Activated CD4-positive, alpha-beta T cell treated with anti-CD3 and anti-CD28 coated beads, Interleukin-2, amount 50 U/mL, for 24 hours (primary cell): ENCODE results near the gene C18orf63.
"Not testable (repeated sequence)": the region's sequence is repeated elsewhere in the genome, so short reads cannot be mapped to it uniquely, and the experiment has no call there.

ENCODE experiments used
- DNase-seq, 2 donors: peaks; one replicate each; pipeline ENCODE4 v3.0.0-alpha.2; 2020; ENCODE audit warnings: low read depth in 1 of 2, low spot score in 1 of 2

C18orf63 gene

DNA sequence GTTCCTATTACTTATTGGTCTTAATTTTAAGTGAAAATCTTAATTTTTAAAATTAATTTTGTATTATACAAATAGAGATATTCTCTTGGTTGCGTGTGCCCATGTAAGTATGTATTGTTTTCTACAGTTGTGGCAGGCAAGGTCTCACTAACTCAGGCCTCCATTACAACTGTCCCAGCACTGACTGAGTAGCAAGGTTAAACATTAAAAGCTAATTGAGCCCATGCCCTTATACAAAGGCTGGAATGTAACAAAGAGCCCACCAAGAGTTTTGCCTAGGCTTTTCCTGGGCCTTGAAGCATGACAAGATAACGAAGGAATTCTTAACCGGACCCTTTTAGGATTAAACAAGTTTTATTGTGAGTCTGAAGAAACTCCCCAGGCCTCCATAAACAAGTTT, 11.2 kb downstream of the C18orf63 start:
- DNase-seq, result not testable (repeated sequence)

DNA sequence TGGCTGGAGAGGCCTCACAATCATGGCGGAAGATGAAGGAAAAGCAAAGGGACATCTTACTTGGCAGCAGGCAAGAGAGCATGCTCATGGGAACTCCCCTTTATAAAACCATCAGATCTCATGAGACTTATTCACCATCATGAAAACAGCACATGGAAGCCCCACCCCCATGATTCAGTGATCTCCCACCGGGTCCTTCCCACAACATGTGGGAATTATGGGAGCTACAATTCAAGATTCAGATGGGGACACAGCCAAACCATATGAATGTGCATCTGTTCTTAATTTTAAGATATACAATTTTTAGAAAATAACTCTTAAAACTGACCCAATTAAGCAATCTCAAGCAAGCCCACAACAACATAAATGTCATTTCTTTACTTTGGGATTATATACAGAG, 12.6 kb downstream of the C18orf63 start:
- DNase-seq, result no peak

DNA sequence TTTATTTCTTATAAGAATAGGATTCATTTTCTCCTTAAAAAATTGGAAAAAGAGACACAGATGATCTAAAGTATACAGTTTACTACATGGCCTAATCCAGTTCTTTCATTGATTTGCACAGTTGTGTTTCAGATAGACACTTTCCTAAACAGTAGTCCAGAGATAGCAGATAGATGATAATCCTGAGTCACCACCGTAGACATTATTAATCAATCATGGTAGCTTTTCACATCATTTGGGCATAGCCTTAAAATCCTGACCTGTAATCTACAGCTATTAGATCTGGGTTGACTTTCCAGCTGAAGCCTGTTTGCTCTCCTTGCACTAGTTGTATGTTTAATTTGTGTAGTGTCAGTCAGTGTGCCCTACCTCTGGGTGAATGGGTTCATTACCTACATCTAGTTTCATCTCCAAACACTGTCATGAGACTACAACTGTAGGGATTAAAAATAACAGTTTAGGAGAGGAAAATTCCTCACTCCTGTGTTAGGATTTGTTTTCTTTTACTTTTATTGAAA, 14.1 kb downstream of the C18orf63 start:
- DNase-seq, result no peak

DNA sequence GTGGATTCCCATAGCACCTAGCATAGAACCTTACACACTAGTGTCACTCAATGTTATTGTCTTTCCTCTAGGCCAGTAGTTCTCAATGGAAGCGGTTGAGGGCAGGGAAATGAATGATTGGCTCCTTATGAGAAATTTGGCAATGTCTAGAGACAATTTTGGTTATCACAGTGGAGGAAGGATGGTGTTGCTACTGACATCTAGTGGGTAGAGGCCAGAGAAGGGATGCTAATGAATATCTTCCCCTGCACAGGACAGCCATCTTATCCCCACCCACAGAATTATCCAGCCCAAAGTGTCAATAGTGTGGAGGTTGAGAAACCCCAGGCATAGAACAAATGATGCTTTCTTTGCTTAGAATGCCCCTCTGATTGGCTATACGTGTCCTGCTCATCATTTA, 15.8 kb downstream of the C18orf63 start:
- DNase-seq, result no peak

DNA sequence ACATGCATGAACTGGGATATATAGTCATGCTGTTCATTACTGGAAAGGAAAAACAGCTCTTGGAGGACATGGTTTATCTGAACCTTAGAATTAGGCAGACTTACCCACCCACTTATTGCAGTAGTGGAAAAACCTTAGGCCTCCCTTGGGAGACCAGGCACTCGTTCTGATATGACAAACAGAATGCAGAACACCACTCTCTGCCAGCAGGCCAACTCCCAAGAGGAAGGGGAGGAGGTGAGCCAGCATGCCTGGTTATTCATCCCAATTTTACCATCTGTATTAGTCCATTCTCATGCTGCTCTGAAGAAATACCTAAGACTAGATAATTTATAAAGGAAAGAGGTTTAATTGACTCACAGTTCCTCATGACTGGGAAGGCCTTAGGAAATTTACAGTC, 17.5 kb downstream of the C18orf63 start:
- DNase-seq, result no peak

DNA sequence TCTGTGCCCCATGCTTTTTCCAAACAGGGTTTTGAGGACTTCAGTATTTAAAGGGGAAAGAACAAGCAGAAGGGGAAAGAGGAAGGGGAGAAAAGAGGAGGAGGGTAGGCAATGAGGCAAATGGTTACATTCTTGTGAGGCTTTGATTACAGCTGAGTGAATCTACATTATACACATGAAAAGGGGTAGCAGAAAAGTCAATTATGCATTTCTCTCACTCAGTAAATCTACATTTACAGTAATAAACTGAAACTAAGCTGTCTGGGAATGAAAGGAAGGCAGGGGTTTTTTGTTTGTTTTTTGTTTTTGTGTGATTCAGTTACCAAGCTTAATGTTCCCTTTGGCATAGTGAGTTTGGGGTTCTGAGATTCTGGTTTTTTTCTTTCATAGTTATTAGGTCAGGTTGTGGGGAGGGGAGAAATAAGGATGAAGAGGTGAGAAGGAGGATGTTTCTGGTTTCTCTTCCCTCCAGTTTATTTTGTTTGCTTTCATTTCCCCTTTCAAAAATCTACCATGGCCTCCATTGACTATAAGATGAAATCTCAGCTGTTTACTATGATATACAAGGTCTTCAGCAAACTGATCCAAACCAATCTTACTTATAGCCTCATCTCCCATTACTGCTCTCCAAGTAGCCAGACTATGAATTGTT, 18.7 kb downstream of the C18orf63 start:
- DNase-seq, result no peak

DNA sequence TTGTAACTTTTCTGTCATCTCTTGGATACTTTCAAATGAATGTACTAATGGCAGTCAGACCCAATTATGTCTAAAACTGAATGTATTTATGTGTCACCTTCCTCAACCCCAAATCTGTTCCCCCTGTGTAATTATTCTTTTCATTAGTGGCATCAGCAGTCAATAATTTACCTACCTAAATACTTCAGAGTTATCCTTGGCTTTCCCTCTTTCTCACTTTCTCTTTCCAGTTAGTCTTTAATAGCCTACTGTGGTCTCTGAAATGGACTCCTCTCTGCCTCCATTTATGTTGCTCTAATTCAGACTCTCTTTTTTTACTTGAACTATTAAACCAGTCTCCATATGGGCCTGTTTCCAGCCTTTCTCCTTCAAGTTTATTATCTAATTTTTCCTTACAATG, 21.0 kb downstream of the C18orf63 start:
- DNase-seq, result no peak

DNA sequence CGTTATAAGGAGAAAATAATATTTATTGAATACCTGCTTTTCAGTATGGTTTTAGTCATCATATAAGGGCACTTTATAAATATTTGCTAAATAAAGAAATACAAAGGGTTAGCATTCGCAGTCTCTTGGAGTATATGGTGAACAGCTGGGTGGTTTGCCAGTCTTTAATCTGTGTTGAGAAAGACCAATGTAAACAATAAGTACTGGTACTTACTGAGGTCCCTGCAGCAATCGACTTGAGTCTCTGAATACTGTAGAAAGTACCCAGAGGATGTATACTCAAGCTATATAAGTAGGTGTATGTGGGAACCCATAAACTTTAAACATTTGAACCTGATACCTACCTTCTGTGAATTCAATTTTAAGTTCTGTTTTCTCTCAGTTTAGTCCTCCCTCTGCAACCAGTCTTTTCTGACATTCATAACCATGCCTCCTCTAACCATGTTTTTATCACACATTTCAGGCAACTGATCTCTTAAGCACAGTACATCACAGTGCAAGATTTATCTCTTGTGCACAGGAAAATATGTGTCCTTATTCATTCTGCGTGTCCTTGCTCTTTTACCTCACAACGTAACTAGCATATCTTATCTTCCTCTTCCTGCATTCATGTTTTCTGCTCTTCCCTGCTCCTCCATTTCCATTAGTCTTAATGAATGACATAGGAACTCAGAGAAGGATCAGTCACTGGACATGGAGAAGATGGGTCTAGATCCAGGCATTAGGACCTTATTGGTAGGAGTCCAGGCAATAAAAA, 21.7 kb downstream of the C18orf63 start:
- no peak for DNase-seq

DNA sequence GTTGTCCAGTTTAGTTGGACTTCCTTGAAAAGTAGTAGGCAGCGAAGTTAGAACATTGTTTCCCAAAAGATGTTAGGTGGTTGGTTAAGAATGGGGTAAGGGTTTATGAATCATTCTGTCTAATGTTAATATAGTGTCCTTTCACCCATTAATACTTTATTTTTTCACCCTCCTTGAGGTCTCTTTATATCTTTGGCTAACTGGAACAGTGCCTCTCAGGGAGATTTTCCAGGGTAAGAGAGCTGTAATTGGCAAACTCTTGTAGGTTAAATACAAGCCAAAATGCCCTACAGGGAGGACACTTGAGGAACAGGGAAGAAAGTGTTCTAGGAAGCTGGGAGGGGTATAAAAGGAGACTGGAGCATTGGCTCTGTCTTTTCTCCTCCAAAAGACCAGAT, 22.3 kb downstream of the C18orf63 start:
- no peak for DNase-seq

DNA sequence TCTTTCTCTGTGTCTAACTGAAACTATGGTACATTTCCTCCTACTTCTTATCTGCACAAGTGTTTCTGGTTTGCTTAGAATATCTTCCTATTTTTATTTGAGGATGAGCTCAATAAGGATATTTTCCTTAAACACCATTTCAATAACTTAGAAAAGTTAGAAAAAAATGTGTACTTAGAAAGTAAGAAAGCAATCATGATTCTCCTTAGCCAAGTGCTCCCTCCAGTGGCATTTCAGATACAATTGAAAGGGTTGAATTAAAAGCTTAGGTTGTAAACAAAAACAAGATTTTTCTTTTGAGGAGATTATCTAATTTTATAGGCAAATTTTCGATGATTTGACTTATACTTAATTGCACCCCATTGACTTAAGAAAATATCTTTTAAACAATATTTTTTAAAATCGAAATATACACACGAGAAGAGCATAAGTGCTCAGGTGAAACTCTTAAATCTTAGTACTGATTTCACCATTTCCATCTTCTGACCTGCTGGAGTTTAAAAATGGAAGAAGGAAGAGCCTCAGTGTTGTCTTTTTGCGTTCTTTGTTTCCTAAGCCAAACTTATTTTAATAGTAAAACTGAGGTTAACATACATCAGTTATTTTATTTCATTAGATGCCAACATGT, 26.9 kb downstream of the C18orf63 start:
- peak in 1 of 2 donors; percentile 10 for DNase-seq

DNA sequence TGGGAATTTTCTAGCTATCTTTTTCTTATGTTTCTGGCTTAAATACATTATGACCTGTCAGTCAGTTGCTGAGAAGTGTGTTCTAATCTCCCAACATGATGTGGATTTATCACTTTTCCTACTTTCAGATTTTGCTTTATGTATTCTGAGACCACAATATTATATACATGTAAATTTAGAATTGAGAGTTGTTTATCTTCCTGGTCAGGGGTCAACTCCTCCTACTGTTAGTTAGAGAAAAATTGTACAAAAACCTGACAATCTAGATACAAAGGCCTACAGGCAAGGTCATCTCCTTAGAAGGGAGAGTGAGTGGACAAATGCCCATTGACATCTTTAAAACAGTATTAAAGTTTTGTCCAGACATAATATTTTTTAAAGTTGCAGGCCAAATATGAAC, 30.6 kb downstream of the C18orf63 start:
- DNase-seq, result no peak

DNA sequence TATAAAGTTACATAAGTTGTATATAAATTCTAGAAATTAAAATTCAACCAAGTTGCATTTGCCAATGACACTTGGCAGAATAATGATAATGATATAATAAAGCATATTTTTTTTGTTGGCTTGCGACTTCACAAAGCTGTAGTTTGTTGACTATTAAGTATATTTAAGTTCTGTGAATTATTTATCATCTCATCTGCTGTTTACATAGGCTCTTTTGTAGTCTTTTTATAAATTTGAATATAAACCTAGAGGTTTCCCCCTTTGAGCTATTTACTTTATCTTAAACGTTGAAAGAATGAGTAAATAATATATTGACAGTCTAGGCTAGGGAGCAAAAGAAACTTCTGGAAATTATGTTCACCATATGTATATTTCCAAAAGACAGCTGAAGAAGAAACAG, 32.9 kb downstream of the C18orf63 start:
- DNase-seq, result no peak

DNA sequence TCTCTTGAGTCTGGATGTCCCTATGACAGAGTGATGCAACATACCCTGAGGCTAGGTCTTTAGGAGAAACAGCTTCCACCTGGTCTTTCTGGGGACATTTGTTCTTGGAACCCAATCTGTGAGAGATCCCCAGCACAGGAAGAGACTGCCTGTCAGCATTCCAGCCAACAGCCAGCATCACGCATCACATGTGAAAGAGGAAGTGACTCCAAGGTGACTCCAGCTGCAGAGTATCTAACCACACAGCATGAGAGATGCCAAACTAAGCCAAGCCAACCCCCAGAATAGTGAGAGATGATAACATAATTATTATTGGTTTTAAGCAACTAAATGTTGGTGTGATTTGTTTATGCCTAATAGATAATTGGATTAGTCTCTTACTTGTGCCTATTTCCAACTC, 35.7 kb downstream of the C18orf63 start:
- DNase-seq, result no peak

DNA sequence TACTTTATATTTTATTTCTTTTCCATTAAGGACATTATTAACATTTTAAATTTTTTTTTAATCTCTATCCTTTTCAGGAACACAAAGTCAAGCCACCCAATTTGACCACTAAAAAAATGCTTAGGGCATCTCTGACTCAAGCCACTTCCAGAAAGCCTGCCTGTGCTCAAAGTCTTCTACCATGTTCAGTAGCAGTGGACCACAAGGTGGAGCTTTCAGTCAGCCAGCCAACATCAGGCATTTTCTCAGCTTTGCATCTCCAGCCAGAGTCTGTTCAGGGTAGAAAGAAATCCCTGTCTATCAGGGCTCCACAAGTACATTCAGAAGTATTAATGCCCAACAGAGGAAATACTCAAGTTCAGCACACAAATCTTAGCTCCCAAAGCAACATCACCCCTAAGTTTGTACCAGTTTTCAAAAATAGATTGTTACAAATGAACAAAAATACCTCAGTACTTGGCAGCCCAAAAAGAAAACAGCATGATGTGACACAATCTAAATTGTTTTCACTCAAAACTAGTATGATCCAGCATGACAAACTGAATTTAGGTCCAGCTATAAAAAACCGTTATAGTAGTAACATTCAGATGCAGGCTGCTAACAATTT, 37.6 kb downstream of the C18orf63 start:
- DNase-seq, result peak in 1 of 2 donors; percentile 36

DNA sequence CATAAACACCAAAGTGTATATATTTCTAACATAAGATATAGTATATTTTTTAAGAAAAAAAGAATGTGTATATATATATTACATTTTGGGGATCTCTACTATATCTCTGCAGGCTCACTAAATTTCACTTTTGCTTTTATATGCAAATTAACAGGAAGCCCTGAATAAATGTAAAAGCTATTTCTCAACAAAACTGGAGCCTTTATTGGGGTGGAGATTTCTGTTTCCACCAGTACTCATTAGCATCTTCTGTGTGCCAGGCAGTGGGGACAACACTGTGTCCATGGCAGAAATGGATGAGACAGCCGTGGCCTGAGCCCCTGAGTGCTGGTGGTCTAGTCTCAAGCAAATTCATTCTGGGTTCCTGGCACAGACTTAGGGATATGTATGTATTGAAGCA, 41.3 kb downstream of the C18orf63 start:
- DNase-seq, result no peak

DNA sequence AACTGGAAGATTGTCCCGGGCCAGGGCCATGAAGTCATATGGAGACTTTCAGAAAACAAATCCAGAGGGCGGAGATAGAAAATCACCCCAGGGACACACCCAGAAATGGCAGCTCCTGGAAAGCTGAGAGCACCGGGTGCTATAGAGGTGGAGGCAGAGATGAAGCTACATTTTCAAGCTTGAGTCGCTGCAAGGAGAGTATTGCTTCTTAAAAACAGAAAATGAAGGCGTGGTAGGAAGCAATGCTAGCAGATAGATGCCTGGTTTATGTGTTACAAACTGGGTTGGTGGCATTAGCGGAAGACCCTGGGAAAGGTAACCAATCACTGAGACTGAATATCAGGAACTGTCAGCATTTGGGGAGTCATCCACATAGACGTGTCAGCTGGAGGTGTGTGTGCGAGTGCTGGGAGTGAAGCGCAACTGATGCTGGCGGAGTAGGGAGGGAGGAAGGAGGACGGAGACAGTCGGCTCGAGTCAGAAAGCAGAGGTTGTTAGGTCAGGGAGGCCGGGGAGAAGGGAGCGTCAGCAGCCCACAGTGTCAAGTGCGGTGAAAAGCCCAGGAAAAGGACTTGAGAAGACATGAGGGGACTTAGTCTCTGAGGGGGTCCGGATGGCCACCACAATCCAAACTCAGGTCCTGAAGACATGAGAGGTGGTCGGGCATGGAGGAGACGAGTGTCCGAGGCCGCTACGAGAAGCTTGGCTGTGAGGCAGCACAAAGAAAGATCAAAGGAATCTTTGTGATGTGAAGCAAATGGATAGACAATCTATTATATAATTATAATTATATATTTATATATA, 45.4 kb downstream of the C18orf63 start:
- no peak for DNase-seq

DNA sequence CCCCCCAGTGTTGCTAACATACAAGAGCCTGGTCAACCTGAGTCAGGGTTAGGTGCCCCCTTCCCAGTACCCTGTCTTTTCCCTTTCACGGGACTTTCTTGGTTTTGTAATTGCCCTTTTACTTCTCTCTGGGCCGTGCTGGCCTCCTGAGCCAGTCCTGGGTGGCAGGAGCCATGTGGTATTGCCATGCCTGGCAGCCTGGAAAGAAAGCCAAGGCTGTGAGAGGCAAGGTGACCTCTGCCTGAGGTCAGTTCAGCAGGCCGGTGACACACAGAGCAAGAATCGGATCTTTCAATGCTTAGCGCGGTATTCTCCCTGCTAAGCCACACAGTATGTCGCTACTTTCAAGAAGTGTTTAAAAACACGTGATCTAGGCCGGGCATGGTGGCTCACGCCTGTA, 52.3 kb downstream of the C18orf63 start:
- DNase-seq, result no peak

DNA sequence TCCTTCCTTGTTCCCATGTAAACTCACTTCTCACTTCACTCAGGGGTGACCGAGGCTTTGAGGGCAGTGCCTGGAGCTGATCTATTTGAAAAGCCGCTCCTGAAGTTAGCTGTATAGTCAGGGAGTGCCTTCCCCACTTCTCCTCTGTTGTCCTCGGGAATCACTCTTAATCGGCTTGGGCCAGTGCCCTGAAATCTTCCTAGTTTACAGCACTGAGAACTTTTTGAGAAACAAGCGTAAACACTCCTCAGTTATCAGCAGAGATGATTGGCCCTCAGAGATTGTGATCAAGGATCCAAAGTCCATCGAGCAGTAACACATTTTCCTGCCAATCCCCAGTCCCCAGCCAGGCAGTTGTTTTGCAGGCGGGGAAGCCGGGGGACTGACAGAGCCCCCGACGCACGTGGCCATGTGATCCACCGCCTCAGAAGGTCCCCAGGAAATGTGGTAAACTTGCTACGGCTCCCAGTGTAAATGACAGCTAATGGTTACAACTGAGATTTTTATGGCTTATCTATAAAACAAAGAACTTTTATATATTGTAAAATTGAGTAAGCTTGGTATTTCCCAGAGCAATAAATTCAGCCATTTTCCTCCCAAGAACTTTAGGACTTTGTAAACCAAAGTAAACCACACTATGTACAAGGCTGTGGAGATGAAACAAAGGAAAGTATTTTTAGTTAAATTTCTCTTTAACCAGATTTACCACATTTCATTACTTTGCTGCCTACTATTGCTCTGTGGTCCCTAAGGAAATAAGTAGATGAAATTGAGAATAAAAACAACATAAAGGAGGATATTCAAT, 53.5 kb downstream of the C18orf63 start:
- DNase-seq, result no peak

DNA sequence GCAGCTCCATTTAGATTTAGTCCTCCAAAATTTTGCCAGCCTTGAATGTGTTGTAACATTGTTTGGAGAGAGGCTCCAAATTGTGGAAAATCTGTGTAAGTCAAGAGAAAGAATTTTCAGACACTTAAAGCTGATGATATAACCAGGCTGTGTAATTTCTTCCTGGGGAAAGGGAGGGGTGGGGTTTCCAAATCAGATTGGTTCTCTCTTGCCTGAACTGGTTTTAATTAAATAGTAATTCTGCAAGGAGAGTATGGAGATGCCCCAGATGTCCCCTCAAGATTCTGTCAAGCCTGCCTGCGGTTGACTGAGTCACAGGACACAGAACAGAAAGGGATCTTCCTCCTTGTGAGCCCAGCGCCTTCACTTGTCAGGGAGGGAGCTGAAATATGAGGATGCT, 54.5 kb downstream of the C18orf63 start:
- no peak for DNase-seq

DNA sequence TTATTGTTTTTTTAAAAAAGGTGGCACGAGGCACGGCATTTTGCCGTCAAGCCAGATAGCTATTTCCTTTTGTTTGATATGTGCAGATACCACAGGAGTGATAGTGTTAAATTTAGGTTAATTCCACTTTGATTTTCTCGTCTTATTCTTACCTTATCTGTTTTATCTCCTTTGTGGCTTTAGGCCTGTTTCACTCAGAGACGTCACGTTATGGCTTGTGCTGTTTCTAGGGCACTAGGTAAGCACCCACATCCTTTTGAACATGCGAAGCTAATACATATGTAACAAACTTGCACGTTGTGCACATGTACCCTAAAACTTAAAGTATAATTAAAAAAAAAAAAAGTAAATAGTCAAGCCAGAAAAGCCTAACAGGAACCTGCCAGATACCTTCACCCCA, 57.8 kb downstream of the C18orf63 start:
- DNase-seq, result peak in 1 of 2 donors; percentile 30
